GM12878 (cell line): ENCODE measurements around the gene CUL9.

Experiments used
- CTCF ChIP-seq, 3 experiments: IDR thresholded peaks in 2 of 3; conservative IDR thresholded peaks in 1 of 3; 2 replicates each; pipeline ENCODE4 v1.5.1; 2011; ENCODE audit warnings: low read depth in 3 of 3, low read length in 3 of 3, mild to moderate bottlenecking in 3 of 3, control low read depth in 2 of 3, moderate library complexity in 2 of 3, inconsistent platforms in 1 of 3, mixed read lengths in 1 of 3; ENCODE audit not compliant: control insufficient read depth in 2 of 3, insufficient read depth in 1 of 3; ENCODE audit errors: extremely low read depth in 1 of 3
- USF1 ChIP-seq: IDR thresholded peaks from 2 replicates; pipeline ENCODE4 v1.6.1; 2011; ENCODE audit warnings: borderline replicate concordance, low read depth, mild to moderate bottlenecking, moderate library complexity, mixed read lengths, low read length; ENCODE audit not compliant: insufficient read depth; ENCODE audit errors: extremely low read length

DNA sequence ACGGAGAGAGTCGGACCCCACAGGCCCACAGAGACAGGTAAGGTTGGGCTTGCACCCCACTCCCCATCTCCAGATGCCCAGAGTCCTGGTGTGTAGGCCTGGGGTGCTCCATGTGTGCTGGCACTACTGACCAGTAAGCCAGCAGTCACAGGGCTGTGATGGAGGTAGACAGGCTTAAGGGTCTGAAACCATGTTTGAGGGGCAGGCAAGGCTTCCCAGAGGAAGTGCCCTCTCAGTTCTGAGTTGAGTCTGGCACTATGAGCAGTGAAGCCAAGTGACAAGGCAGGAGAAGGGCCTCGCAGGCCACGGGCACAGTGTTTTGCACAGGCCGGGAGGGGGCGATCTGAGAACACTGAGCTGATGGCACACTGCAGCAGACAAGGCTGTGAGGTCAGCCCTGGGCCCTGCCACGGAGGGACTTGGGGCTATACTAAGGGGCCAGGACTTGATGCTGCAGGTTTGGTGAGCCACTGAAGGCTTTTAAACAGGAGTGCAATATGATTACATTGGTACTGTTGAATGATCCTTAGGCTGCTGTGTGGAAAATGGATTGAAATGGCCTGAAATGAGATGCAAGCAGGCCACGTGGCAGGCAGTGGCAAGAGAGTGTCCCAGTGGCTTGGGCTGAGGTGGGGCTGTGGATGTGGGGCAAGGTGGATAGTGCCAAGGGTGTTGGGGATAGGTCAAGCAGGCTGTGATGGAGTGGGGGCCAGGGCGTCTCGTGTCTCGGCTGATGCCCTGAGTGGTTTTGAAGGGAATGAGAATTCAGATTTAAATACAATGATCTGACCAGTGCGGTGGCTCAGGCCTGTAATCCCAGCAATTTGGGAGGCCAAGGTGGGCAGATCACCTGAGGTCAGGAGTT is 81.5 kb downstream of the CUL9 start:
- TF ChIP-seq CTCF (IDR thresholded peaks at IDR 0.05 in 2 of 3, conservative IDR thresholded peaks at IDR 0.05 in 1 of 3; ENCODE audit: control insufficient read depth in 2 of 3, extremely low read depth in 1 of 3, insufficient read depth in 1 of 3, low read depth in 3 of 3, low read length in 3 of 3) (peak; percentile 94 to 97 (median 97)), USF1 (no peak)
